NCI-H128 (cell line): ENCODE results near the gene ZNF695.

ENCODE experiments used
- DNase-seq: peaks from one replicate; lab custom pipeline; 2025; ENCODE audit not compliant: unreplicated experiment; lab: John Stamatoyannopoulos, UW

Gene ZNF695

DNA sequence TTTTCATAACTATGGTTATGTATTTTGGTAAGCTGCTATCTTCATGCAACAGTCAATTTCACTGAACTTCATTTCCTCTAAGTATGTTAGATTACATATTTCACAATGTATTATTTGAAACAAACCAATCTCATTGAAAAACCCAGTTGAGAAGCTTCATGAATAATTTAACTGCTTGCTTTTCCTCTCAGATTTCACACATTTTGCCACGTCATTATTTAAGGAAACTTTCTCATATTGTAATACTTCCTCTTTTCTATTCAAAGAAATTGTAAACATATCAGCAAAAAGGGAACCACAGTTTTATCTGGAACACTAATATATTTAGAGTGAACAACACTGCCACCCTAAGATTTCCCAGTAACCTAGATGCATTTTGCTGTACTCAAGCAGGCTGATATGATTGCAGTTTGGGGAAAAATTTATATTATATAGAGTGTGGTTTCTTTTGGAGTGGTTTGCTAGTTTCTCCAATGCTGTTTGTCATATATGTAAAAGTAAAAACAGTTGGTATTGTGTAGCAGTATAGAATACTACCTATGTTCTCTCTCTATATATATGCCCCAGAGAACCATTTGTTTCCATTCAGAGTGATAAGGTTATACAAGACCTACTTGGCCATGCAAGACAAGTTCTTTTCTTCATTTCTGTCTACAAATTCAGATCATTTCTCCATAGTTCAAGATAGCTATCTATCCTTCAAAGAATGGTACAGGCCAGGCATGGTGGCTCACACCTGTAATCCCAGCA, 47.7 kb downstream of the ZNF695 start:
- DNase-seq, result no peak

DNA sequence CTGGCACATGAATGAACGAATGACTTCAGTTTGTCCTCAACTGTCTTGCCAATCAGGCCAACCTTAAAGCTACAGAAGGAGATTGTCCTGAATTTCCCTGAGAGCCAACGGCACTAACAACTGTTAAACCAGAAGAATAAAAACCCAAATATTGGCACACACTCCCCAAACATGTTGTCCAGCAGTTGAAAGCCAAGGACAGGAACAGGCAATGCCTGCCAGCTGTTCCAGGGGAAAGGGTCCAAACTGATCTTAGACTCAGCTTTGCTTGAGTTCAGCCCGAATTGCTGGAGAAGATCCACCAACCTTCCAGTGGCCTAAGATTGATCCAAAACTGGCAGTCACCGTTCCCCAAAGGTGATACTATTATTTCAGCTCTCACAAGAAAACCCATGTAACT, 53.7 kb downstream of the ZNF695 start:
- DNase-seq, result no peak

DNA sequence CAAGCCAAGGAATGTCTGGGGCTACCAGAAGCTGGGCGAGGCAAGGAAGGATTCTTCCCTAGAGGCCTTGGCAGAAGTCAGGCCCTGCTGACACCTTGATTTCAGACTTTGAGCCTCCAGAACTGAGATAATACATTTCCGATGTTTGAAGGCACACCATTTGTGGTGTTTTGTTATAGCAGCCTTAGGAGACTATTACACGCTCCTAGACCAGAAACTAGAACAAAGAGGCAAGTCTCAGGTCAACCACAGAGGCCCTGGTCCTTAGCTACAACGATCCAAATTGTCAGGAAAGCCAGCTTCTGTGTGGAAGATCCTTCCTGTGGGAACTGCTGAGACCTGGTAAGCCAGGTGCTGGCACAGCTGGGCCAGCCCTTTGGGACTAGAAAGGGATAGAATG, 56.4 kb downstream of the ZNF695 start:
- no peak for DNase-seq

DNA sequence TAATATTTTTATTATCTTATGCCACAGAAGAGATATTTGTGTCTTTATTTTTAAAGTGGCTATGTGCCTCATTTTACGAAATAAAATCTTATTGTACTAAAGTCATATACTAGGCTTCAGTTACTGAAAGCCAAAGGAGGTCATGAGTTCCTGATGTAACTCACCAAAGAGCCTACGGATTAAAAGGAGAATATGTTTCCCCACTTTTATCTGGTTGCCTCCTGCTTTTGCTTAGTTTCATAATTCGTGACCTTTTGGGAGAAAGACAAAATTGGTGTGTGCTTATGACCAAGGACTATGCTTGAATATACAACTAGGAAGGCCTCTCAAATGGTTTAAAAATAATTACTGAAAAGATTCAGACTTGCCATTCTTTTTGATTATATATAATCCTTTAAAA, 57.9 kb downstream of the ZNF695 start:
- no peak for DNase-seq

DNA sequence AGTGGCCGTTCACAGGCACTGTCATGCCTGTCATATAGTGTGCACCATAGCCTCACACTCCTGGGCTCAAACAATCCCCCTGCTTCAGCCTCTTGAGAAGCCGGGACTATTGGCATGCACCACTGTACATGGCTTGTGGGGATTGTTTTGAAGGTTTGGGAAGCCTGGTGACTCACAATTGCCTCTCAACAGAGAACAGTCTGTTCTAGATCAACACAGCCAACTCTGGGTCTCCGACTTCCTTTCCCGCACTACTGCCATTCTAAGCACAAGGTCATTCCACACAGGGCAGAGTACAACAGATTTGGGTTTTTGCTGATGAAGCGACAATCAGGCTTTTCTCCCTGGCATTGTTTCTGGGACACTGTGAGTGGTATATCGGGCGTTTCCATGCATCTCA, 60.6 kb downstream of the ZNF695 start:
- DNase-seq, result no peak

DNA sequence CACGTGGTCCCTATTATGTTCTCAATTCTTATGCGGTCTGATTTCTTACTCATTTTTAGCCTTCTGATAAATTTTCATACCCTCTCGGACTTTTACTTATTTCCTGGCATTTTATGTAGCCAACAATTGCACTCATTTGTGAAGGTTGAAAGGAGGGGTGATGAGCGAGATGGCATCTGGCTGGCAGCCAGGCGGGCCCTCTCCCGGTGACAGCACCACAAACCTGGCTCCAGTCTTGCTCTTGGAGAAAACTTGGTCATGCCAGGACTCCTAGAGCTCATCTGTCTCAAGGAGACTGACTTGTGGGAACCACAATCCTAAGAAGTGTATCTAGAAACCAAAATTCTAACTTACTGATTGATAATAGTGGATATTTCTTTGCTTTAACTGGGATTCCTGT, 61.5 kb downstream of the ZNF695 start:
- no peak for DNase-seq
